ENCODE results near the gene NFS1.

The NFS1 gene

GRCh38 chr20:35731862-35732643, 32.9 kb upstream of the NFS1 start:
- peaks cover 66% of the 10 kb centered on the region for H3F3A ChIP-seq (ENCODE audit: insufficient read depth)

DNA sequence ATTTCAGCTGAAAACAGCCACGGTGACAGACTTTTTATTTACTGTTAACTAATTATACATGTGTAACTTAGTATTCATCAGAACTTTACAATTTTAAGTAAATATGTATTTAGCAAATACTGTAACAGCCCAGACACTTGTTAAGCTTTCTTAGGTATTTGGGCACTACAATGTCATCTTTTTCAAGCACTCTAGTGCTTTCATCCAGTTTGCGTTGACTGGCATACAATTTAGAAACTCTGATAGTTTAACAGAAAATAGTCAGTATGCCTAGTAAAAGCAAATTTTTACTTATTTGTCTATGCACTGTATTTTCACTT, 32.3 kb upstream of the NFS1 start:
- no peak overlapping the region for H3K4me2 ChIP-seq (ENCODE audit: low read depth, low read length, poor library complexity, severe bottlenecking)
- H3K4me3 ChIP-seq (ENCODE audit: insufficient read depth, low read length, poor library complexity, severe bottlenecking), result no peak overlapping the region

More at GRCh38 chr20:35731862-35732643, 32.9 kb upstream of the NFS1 start:
- Histone ChIP-seq H3K9me3 (ENCODE audit: insufficient read depth, low read length) (no peaks in the 10 kb centered on the region), H4K20me1 (ENCODE audit: low read depth, low read length) (peaks cover 76% of the 10 kb centered on the region), H3K9me2 (replicated peaks; ENCODE audit: insufficient read depth, low read length) (no peaks in the 10 kb centered on the region), H3K4me3 (ENCODE audit: insufficient read depth, low read length, poor library complexity, severe bottlenecking) (no peak overlapping the region), H2AFZ (ENCODE audit: low read depth, low read length, severe bottlenecking) (no peak overlapping the region), H3K27ac (ENCODE audit: low read depth, low read length) (no peak overlapping the region), H3K36me3 (ENCODE audit: low read length) (peaks cover 85% of the 10 kb centered on the region), H3K79me2 (ENCODE audit: insufficient read depth, low read length) (peaks cover 97% of the 10 kb centered on the region), H3K4me2 (ENCODE audit: low read depth, low read length, poor library complexity, severe bottlenecking) (no peak overlapping the region), H3K27me3 (ENCODE audit: low read length) (no peaks in the 10 kb centered on the region), H3K9ac (ENCODE audit: low read length) (no peak overlapping the region)
- TF ChIP-seq, protein P1, sequence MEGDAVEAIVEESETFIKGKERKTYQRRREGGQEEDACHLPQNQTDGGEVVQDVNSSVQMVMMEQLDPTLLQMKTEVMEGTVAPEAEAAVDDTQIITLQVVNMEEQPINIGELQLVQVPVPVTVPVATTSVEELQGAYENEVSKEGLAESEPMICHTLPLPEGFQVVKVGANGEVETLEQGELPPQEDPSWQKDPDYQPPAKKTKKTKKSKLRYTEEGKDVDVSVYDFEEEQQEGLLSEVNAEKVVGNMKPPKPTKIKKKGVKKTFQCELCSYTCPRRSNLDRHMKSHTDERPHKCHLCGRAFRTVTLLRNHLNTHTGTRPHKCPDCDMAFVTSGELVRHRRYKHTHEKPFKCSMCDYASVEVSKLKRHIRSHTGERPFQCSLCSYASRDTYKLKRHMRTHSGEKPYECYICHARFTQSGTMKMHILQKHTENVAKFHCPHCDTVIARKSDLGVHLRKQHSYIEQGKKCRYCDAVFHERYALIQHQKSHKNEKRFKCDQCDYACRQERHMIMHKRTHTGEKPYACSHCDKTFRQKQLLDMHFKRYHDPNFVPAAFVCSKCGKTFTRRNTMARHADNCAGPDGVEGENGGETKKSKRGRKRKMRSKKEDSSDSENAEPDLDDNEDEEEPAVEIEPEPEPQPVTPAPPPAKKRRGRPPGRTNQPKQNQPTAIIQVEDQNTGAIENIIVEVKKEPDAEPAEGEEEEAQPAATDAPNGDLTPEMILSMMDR (IDR thresholded peaks at IDR 0.05; ENCODE audit: insufficient read depth, low read length, poor library complexity, severe bottlenecking), result no peak
- no peak for TF ChIP-seq EZH2phosphoT487 (conservative IDR thresholded peaks at IDR 0.05; ENCODE audit: low read length)

DNA sequence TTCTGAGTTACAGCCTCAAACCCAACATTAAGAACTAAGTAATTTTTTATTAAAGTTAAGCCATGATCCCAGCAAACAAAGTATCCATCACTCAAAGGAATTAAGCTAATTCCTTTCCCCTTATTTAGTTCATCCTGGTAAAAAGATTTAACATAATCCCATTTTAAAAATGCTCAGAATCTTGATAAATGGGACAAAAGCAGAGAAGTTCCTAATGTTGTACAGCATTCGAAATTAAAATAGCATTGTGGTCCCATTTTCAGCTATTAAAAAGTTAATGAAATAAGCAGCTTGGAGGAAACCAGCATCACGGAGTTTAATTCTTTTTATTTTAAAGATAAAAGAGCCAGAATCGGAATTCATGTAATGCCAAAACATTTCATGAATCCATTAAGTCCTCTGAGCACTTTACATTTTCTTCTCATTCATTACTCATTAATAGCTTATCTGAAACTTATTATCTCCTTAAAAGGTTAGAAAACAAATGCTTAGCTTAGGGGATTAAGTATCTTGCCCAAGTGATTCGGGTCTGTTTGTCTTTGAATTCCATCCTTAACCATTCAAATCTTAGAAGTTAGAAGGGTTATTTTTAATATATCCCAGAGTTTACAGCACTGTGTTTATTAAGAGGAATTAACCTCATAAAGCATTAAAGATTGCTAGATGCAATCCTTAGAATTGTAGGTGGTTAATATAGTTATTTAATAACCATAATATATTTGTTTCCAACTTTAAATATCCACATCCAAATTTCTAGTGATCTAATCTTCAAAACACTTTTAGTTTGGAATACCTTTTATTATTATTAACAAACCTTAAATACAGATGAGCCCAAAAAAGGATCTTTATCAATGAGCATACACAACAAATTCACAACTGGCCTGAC, 31.7 kb upstream of the NFS1 start:
- Histone ChIP-seq H3K4me3 (ENCODE audit: insufficient read depth, low read length, poor library complexity, severe bottlenecking) (no peak overlapping the region), H3K27ac (ENCODE audit: low read depth, low read length) (no peak overlapping the region), H3F3A (ENCODE audit: insufficient read depth) (peaks cover 67% of the 10 kb centered on the region), H3K27me3 (ENCODE audit: low read length) (no peaks in the 10 kb centered on the region), H3K79me2 (ENCODE audit: insufficient read depth, low read length) (peaks cover 97% of the 10 kb centered on the region), H3K36me3 (ENCODE audit: low read length) (peaks cover 87% of the 10 kb centered on the region), H2AFZ (ENCODE audit: low read depth, low read length, severe bottlenecking) (no peak overlapping the region), H3K9me3 (ENCODE audit: insufficient read depth, low read length) (no peaks in the 10 kb centered on the region), H3K9me2 (replicated peaks; ENCODE audit: insufficient read depth, low read length) (no peaks in the 10 kb centered on the region), H3K9ac (ENCODE audit: low read length) (no peak overlapping the region), H3K4me2 (ENCODE audit: low read depth, low read length, poor library complexity, severe bottlenecking) (no peak overlapping the region), H4K20me1 (ENCODE audit: low read depth, low read length) (peaks cover 78% of the 10 kb centered on the region)
- TF ChIP-seq, protein P1 (IDR thresholded peaks at IDR 0.05; ENCODE audit: insufficient read depth, low read length, poor library complexity, severe bottlenecking), result no peak
- no peak for TF ChIP-seq EZH2phosphoT487 (conservative IDR thresholded peaks at IDR 0.05; ENCODE audit: low read length)

More for the DNA sequence above, 32.3 kb upstream of the NFS1 start:
- H3K9me3 ChIP-seq (ENCODE audit: insufficient read depth, low read length), result no peaks in the 10 kb centered on the region
- peaks cover 71% of the 10 kb centered on the region for H3F3A ChIP-seq (ENCODE audit: insufficient read depth)
- no peak overlapping the region for H3K9ac ChIP-seq (ENCODE audit: low read length)
- H3K27ac ChIP-seq (ENCODE audit: low read depth, low read length), result no peak overlapping the region
- peaks cover 97% of the 10 kb centered on the region for H3K79me2 ChIP-seq (ENCODE audit: insufficient read depth, low read length)
- no peaks in the 10 kb centered on the region for H3K9me2 ChIP-seq (replicated peaks; ENCODE audit: insufficient read depth, low read length)
- no peak overlapping the region for H2AFZ ChIP-seq (ENCODE audit: low read depth, low read length, severe bottlenecking)
- no peaks in the 10 kb centered on the region for H3K27me3 ChIP-seq (ENCODE audit: low read length)
- peaks cover 80% of the 10 kb centered on the region for H4K20me1 ChIP-seq (ENCODE audit: low read depth, low read length)
- H3K36me3 ChIP-seq (ENCODE audit: low read length), result peaks cover 90% of the 10 kb centered on the region
- TF ChIP-seq EZH2phosphoT487 (conservative IDR thresholded peaks at IDR 0.05; ENCODE audit: low read length), result no peak
- TF ChIP-seq, protein P1 (IDR thresholded peaks at IDR 0.05; ENCODE audit: insufficient read depth, low read length, poor library complexity, severe bottlenecking), result no peak
